Hepatocyte (in vitro differentiated cells): Measurements from ENCODE around the gene DGKG.

Source experiments
- EZH2 ChIP-seq: fragments of 200-600 bp; sonication (generic); IDR thresholded peaks from 2 replicates; pipeline ENCODE4 v1.6.1; 2016; ENCODE audit warnings: antibody characterized with exemption, mild to moderate bottlenecking, borderline replicate concordance
- TF ChIP-seq, protein P1 (sequence below): fragments of 200-600 bp; sonication (generic); IDR thresholded peaks from 2 replicates; pipeline ENCODE4 v1.5.1; 2016; ENCODE audit warnings: antibody characterized with exemption, mild to moderate bottlenecking; ENCODE audit not compliant: poor library complexity

DNA sequence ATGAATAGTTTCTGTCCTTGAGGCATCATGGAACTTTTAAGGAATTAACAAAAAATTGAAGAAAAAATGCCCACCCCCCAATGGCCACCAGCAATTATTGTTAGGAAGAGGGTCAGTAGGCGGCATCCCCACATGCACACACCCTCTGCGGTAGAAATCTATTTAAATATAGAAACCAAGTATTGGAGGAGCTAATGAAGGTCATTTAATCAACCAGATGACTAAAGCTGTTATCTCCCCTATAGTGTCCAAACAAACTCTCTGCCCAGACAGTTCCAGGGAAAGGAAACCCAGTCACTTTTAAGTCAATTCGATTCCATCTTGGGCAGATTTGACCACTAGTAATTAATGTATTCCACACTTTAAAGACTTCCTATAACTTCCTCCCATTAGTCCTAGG lies 47.1 kb downstream of the DGKG start:
- no peak for TF ChIP-seq EZH2
- TF ChIP-seq, protein P1, sequence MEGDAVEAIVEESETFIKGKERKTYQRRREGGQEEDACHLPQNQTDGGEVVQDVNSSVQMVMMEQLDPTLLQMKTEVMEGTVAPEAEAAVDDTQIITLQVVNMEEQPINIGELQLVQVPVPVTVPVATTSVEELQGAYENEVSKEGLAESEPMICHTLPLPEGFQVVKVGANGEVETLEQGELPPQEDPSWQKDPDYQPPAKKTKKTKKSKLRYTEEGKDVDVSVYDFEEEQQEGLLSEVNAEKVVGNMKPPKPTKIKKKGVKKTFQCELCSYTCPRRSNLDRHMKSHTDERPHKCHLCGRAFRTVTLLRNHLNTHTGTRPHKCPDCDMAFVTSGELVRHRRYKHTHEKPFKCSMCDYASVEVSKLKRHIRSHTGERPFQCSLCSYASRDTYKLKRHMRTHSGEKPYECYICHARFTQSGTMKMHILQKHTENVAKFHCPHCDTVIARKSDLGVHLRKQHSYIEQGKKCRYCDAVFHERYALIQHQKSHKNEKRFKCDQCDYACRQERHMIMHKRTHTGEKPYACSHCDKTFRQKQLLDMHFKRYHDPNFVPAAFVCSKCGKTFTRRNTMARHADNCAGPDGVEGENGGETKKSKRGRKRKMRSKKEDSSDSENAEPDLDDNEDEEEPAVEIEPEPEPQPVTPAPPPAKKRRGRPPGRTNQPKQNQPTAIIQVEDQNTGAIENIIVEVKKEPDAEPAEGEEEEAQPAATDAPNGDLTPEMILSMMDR: no peak
